ENCODE data around the gene BCDIN3D.
"Not testable (repeated sequence)": the region's sequence is repeated elsewhere in the genome, so short reads cannot be mapped to it uniquely, and the experiment has no call there.

BCDIN3D gene

DNA sequence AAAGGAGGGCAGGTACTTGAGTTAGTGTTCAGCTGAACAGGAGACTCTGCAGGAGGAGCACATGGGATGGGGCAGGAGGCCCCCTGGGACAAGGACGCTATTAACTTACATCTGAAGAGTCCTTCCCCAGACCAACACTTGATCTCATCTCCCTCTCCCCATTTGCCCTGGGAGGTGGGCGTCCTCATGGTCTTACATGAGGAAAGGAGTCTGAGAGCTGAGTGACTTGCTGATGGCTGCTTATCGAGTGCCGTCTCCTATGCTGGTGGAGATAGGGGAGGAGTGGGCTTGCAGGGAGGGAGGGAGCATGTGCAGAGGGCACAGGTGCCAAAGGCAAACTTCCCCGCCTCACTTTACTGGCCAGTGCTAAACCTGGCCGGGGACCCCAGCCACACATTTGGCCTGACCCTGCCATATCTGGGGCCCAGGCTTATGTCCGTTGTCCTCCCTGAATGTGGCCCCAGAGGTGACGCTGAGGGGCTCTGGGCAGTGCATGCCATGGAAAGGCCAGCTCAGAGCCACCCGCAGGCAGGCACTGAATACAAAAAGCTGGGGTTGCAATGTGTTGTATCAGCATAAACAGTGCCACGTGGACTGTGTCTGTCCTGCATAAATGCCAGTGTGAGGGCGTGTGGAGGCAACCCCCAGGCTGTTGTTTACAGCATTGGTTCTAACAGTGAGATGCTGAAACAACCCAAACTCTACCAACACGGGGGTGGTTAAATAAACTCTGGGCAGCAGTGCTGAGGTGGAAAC, 31.4 kb upstream of the BCDIN3D start:
- CTCF ChIA-PET = no interaction called here
- TF ChIP-seq, protein P1, sequence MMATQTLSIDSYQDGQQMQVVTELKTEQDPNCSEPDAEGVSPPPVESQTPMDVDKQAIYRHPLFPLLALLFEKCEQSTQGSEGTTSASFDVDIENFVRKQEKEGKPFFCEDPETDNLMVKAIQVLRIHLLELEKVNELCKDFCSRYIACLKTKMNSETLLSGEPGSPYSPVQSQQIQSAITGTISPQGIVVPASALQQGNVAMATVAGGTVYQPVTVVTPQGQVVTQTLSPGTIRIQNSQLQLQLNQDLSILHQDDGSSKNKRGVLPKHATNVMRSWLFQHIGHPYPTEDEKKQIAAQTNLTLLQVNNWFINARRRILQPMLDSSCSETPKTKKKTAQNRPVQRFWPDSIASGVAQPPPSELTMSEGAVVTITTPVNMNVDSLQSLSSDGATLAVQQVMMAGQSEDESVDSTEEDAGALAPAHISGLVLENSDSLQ (IDR thresholded peaks at IDR 0.05) = no peak
- TF ChIP-seq ZNF384 (IDR thresholded peaks at IDR 0.05) = no peak
- no peak for TF ChIP-seq HDGF (IDR thresholded peaks at IDR 0.05; ENCODE audit: borderline replicate concordance)
- no peak for TF ChIP-seq FOXM1 (IDR thresholded peaks at IDR 0.05; ENCODE audit: borderline replicate concordance)
- TF ChIP-seq ELF4 (IDR thresholded peaks at IDR 0.05) = no peak
- TF ChIP-seq SUZ12 (IDR thresholded peaks at IDR 0.05) = no peak
- no peak for TF ChIP-seq L3MBTL2 (conservative IDR thresholded peaks at IDR 0.05)
- no peak for TF ChIP-seq FOXA1 (IDR thresholded peaks at IDR 0.05)
- TF ChIP-seq BHLHE40 (IDR thresholded peaks at IDR 0.05; ENCODE audit: borderline replicate concordance) = no peak
- no peak for TF ChIP-seq LEF1 (IDR thresholded peaks at IDR 0.05; ENCODE audit: borderline replicate concordance)
- TF ChIP-seq CTBP1 (IDR thresholded peaks at IDR 0.05; ENCODE audit: borderline replicate concordance) = no peak
- no peak for TF ChIP-seq FOXK2 (IDR thresholded peaks at IDR 0.05)
- TF ChIP-seq NFRKB (IDR thresholded peaks at IDR 0.05) = no peak

DNA sequence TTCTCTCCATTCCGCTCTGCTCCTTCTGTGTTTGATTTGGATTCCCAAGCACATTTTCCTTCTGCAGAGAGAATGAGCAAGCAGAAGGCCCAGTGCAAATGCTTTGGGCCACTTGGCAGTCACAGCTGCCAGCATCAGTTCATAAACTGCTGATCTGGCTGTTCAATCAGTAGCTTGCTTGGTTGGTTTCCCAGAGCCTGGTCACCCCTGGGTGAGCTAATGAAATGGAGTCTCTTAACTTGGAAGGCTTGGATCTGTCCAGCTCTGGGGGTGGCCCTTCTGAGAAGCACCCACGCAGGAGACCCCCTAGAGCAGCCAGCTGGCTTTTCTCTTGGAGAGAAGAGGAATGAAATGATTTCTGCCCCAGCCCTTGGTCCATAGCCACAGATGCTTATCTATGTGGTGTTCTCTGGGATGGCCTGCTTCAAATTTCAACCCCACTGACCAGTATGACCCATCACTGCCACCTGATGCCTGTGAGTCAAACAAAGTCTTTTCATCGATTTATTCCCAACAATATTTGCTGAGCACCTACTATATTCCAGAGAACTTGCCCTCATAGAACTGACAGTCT, 30.5 kb upstream of the BCDIN3D start:
- POLR2A ChIA-PET = no interaction called here
- TF ChIP-seq NFRKB (IDR thresholded peaks at IDR 0.05) = no peak
- TF ChIP-seq LEF1 (IDR thresholded peaks at IDR 0.05; ENCODE audit: borderline replicate concordance) = no peak
- TF ChIP-seq ARNT (IDR thresholded peaks at IDR 0.05) = no peak
- no peak for TF ChIP-seq CTBP1 (IDR thresholded peaks at IDR 0.05; ENCODE audit: borderline replicate concordance)
- TF ChIP-seq ELF4 (IDR thresholded peaks at IDR 0.05) = no peak
- CTCF ChIA-PET = no interaction called here
- no peak for DNase-seq (ENCODE audit: extremely low spot score)

More for the DNA sequence above, 31.4 kb upstream of the BCDIN3D start:
- DNase-seq (ENCODE audit: extremely low spot score) = no peak
- POLR2A ChIA-PET = no interaction called here

DNA sequence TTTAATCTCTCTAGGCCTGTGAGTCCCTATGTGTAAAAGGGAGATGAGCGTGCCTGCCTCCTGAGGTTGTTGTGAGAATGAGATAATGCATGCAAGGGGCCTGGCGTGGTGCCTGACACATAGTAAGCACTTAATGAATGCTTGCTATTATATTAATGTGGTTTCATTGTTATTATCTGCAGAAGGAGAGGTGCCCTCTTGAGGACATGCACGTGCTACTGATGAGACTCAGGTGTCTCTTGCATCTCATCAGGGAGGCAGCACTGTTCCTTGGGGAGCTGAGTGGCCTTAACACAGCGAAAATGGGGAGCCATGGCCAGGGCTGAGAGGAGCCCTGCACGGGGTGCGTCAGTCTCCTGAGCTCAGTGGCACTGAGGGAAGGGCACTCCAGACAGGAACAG, 29.9 kb upstream of the BCDIN3D start:
- no peak for TF ChIP-seq ELF4 (IDR thresholded peaks at IDR 0.05)
- TF ChIP-seq BHLHE40 (IDR thresholded peaks at IDR 0.05; ENCODE audit: borderline replicate concordance) = no peak
- no peak for TF ChIP-seq FOXK2 (IDR thresholded peaks at IDR 0.05)
- TF ChIP-seq NFRKB (IDR thresholded peaks at IDR 0.05) = no peak
- TF ChIP-seq ARNT (IDR thresholded peaks at IDR 0.05) = no peak
- TF ChIP-seq LEF1 (IDR thresholded peaks at IDR 0.05; ENCODE audit: borderline replicate concordance) = no peak
- TF ChIP-seq TARDBP (IDR thresholded peaks at IDR 0.05) = no peak
- no peak for TF ChIP-seq HDGF (IDR thresholded peaks at IDR 0.05; ENCODE audit: borderline replicate concordance)
- no peak for TF ChIP-seq L3MBTL2 (conservative IDR thresholded peaks at IDR 0.05)
- TF ChIP-seq SUZ12 (IDR thresholded peaks at IDR 0.05) = no peak
- TF ChIP-seq ZNF384 (IDR thresholded peaks at IDR 0.05) = no peak
- TF ChIP-seq, protein P1 (IDR thresholded peaks at IDR 0.05) = no peak
- no peak for TF ChIP-seq FOXA1 (IDR thresholded peaks at IDR 0.05)
- no peak for TF ChIP-seq FOXM1 (IDR thresholded peaks at IDR 0.05; ENCODE audit: borderline replicate concordance)
- TF ChIP-seq SP1 (IDR thresholded peaks at IDR 0.05) = no peak
- TF ChIP-seq CTBP1 (IDR thresholded peaks at IDR 0.05; ENCODE audit: borderline replicate concordance) = no peak
- POLR2A ChIA-PET = no interaction called here
- CTCF ChIA-PET = no interaction called here
- DNase-seq (ENCODE audit: extremely low spot score) = no peak

DNA sequence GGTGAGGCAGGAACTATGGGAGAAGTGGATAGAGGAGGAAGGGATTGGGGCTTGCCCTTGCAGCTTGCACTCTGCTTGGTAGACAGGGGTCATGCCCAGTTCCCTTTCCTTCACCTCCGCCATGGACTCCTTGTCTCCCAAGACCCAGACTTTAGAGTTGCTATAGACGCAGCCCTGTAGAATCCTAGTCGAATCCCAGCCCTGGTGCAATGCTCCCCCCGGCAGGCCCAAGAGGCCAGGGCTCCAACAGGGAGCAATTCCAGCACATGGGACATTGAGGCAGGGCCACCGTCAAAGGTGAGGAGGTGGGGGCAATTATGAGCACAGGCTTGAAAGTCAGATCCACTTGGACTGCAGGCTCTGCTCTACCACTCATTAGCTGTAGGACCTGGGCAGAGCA, 29.5 kb upstream of the BCDIN3D start:
- no peak for DNase-seq (ENCODE audit: extremely low spot score)
- ChIA-PET CTCF (no interaction called here), POLR2A (no interaction called here)
- TF ChIP-seq CTBP1 (IDR thresholded peaks at IDR 0.05; ENCODE audit: borderline replicate concordance) (no peak), SUZ12 (IDR thresholded peaks at IDR 0.05) (no peak), SP1 (IDR thresholded peaks at IDR 0.05) (no peak), BHLHE40 (IDR thresholded peaks at IDR 0.05; ENCODE audit: borderline replicate concordance) (no peak), LEF1 (IDR thresholded peaks at IDR 0.05; ENCODE audit: borderline replicate concordance) (no peak), FOXA1 (IDR thresholded peaks at IDR 0.05) (no peak), FOXM1 (IDR thresholded peaks at IDR 0.05; ENCODE audit: borderline replicate concordance) (no peak), TARDBP (IDR thresholded peaks at IDR 0.05) (no peak)

DNA sequence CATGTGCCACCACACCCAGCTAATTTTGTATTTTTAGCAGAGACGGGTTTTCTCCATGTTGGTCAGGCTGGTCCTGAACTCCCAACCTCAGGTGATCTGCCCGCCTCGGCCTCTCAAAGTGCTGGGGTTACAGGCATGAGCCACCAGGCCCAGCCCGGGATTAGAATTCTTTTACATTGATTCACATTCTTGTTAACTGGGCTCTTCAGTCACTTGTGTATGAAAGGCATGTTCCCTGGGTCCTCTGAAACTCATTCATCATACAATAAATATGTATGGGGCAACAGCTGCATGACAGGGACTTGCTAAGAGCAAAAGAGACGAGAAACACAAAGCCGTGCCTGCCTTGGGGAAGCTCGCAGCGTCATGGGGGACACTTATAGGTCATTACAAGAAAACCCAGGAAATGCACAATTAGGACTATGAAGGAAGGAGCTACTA, 28.9 kb upstream of the BCDIN3D start:
- POLR2A ChIA-PET; DNase-seq (ENCODE audit: extremely low spot score): not testable (repeated sequence)
- CTCF ChIA-PET = interaction anchor here (2.2 kb wide), 1 partner anchor 74 kb away, joined by 6 read pairs; no protein-coding TSS in a partner anchor

DNA sequence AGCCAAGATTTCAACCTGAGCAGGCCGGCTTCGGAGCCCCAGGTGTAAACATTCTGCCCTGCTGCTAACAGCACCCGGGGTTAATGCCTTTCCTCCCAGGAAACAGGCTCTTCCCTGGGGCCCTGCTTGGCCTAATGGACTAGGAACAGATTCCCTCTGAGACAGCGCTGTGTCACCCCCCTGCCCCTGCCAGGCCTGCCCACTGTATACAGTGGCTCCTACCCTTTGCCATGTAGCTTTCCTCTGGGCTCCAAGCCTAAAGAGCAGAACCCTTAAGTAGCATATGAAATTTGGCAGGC, 28.3 kb upstream of the BCDIN3D start:
- ChIA-PET POLR2A (no interaction called here), CTCF (interaction anchor here (2.2 kb wide), 1 partner anchor 74 kb away, joined by 6 read pairs; no protein-coding TSS in a partner anchor)
- no peak for TF ChIP-seq SP1 (IDR thresholded peaks at IDR 0.05)
- no peak for TF ChIP-seq ARNT (IDR thresholded peaks at IDR 0.05)
- no peak for TF ChIP-seq FOXM1 (IDR thresholded peaks at IDR 0.05; ENCODE audit: borderline replicate concordance)
- no peak for TF ChIP-seq CTBP1 (IDR thresholded peaks at IDR 0.05; ENCODE audit: borderline replicate concordance)
- TF ChIP-seq SUZ12 (IDR thresholded peaks at IDR 0.05) = no peak
- no peak for TF ChIP-seq L3MBTL2 (conservative IDR thresholded peaks at IDR 0.05)
- DNase-seq (ENCODE audit: extremely low spot score) = no peak

Measured in HEK293T (cell line).